Activated gamma-delta T cell treated with Interleukin-2 at 50 U/mL for 16 hours (primary cell): ENCODE data around the gene FTL.

Source experiments
- DNase-seq: peaks from one replicate; pipeline ENCODE4 v3.0.0-alpha.2; 2020

The FTL gene

DNA sequence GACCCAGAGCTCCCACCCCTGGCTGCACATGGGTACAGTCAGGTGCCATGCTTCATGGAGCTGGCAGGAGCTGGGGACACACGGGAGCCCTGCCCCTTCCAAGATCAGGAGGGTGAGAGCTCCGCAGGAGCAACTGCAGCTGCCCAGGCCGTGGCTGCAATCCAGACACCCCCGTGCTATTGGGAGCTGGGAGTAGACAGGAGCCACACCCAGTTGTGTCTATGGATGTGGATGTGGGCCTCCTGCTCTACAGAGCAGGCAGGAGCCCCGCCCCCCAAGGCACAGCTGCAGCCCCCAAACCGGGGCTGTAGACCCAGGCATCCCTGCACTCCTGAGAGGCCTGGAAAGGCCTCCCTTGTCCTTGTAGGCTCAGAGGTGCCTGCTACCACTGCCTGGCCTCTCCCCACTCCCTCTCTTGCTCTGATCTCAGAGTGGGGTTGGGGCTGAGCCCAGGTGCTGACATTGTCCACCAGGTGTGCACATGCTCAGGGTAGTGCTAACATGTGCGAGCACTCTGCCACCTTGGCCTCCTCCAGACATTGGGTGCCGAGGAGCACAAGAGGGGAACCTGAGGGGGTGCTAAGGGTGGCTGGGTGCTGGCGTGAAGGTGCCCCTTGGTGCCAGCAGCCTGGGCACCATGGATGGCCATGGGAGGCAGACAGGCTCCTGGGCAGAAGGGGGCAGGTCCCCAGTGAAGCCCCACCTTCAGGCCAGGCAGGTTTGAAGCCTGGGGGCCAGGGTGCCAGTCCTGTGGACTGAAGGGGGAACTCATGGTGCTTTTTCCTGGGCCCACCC lies 18.4 kb upstream of the FTL start:
- no peak for DNase-seq

DNA sequence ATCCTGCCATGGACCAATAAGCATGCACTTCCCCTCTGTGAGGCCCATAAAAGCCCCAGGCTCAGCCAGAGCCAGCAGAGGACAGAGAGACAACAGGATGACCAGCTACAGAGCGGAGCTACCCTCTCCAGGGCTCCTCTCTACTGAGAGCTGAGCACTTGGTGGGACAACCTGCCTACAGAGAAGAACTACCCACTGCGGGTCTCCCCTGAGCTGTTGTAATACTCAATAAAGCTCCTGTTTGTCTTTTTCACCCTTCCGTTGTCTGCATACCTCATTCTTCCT lies 17.9 kb upstream of the FTL start:
- no peak for DNase-seq

DNA sequence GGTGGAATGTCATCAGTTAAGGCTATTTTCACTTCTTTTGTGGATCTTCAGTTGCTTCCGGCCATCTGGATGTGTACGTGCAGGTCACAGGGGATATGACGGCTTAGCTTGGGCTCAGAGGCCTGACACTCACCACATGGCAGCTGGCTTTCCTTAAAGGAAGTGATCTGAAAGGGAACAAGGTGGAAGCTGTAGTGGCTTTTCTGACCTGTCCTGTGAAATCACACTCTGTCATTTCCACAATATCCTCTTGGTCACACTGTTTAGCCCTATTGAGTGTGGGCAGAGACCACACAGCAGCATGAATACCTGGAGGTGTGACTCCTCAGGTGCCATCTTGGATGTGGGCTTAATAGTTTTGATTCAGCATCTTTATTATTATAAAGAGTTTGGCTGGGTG lies 14.9 kb upstream of the FTL start:
- no peak for DNase-seq

DNA sequence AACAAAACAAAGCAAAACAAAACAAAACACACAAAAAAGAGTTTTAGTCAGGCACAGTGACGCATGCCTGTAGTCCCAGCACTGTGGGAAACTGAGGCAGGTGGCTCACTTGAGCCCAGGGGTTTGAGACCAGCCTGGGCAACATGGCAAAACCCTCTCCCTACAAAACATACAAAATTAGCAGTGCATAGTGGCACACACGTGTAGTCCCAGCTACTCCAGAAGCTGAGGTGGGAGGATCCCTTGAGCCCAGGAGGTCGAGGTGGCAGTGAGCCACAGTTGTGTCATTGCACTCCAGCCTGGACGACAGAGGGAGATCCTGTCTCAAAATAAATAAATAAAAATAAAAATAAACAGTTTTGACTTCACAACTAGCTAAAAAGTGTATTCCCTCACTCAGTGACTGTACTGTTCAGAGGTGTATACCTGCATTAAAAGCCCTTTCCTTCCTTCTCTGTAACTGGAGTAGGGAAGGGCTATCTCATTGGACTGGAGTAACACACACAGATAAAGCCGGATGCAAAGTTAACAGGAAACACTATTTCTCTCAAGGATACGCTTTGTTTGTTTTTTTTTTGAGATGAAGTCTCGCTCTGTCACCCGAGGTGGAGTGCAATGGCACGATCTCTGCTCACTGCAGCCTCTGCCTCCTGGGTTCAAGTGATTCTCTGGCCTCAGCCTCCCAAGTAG lies 14.1 kb upstream of the FTL start:
- DNase-seq, result no peak

DNA sequence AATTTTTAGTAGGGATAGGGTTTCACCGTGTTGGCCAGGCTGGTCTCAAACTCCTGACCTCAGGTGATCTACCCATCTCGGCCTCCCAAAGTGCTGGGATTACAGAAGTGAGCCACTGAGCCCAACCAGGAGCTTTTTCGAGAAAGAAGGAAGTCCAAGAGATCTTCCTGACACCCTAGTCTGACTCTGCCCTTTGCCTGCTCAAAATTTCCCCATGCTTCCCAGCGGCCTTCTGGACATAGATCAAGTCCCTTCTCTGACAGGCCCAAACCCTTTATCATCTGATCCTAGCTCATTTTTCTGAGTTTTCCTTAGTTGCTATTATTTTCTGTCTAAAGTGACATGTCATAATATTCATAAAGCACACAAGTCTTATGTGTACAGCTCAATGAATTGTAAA lies 12.0 kb upstream of the FTL start:
- DNase-seq, result no peak

DNA sequence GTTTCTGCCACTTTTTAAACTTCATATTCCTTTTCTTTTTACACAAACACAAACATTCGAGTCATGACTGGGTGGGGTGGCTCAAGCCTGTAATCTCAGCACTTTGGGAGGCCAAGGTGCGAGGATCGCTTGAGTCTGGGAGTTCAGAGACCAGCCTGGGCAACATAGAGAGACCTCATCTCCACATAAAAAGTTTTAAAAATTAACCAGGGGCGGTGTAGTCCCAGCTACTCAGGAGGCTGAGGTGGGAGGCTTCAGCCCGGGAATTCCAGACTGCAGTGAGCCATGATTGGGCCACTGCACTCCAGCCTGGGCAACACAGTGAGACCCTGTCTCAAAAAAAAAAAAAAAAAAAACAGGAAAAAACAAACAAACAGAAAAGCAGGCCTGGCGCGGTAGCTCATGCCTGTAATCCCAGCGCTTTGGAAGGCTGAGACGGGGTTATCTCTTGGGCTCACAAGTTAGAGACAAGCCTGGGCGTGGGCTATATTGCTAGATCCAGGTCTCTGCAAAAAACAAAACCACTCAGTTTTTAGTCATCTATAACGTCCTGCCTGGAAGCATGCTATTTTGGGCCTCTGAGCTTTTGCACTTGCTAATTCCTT lies 11.0 kb upstream of the FTL start:
- DNase-seq, result no peak

DNA sequence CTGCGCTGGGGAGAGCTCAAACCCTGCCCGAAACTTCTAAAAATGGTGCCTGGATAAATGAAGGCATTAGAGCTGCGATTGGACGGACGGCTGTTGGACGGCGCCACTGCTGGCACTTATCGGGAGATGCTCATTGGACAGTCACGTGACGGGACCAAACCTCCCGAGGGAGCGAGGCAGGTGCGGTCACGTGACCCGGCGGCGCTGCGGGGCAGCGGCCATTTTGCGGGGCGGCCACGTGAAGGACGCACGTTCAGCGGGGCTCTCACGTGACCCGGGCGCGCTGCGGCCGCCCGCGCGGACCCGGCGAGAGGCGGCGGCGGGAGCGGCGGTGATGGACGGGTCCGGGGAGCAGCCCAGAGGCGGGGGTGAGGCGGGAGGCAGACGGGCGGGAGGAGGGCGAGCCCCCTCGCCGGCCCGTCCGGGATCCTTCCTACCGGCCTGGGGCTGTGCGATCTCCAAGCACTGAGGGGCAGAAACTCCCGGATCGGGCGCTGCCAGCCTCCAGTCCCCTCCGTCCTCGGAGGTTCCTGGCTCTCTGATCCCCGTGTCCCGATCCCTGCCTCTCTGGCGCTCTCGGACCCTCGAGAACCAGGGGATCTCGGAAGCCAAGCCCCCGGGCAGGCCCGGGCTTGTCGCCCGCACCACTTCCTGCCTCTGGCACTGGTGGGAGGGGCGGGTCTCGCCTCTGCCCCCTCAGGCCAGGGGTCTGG lies 10.4 kb upstream of the FTL start, which contains the start of gene BAX:
Gene BAX, plus strand, starts transcription at position 281 of the 713 bp plus-strand sequence. Its CDS starts 54 bp downstream, at position 335.
- peak; percentile 79 for DNase-seq

DNA sequence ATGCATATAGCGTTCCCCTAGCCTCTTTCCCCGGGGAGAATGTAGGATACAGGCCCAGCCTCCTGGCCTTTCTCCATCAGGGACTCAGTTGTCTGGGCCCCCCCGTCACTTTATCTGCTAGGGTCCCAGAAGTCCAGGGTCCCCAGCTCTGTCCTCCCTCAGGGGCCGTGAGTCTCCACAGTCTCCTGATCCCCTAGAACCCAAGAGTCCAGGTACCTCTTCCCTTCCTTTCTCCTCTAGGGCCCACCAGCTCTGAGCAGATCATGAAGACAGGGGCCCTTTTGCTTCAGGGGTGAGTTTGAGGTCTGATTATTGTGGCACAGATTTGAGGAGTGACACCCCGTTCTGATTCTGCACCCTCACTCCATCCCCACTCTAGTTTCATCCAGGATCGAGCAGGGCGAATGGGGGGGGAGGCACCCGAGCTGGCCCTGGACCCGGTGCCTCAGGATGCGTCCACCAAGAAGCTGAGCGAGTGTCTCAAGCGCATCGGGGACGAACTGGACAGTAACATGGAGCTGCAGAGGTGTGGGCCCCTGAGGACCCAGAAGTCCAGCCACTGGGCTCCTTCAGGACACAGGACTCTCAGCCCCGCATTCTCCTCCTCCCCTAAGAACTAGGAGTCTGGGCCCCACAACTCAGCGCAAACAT lies 9.7 kb upstream of the FTL start:
- no peak for DNase-seq

DNA sequence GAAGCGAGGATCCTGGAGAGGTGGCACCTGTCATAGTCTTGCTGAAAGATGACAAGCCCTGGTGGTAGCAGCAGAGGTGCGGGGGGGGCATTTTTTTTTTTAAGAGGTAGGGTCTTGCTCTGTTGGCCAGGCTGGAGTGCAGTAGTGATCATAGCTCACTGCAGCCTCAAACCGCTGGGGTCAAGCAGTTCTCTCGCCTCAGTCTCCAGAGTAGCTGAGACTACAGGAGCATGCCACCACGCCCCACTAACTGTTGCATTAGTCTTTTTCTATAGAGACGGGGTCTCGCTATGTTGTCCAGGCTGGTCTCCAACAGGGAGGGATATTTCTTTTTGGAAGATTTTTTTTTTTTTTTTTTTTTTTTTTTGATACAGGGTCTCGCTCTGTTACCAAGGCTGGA lies 7.1 kb upstream of the FTL start:
- no peak for DNase-seq

DNA sequence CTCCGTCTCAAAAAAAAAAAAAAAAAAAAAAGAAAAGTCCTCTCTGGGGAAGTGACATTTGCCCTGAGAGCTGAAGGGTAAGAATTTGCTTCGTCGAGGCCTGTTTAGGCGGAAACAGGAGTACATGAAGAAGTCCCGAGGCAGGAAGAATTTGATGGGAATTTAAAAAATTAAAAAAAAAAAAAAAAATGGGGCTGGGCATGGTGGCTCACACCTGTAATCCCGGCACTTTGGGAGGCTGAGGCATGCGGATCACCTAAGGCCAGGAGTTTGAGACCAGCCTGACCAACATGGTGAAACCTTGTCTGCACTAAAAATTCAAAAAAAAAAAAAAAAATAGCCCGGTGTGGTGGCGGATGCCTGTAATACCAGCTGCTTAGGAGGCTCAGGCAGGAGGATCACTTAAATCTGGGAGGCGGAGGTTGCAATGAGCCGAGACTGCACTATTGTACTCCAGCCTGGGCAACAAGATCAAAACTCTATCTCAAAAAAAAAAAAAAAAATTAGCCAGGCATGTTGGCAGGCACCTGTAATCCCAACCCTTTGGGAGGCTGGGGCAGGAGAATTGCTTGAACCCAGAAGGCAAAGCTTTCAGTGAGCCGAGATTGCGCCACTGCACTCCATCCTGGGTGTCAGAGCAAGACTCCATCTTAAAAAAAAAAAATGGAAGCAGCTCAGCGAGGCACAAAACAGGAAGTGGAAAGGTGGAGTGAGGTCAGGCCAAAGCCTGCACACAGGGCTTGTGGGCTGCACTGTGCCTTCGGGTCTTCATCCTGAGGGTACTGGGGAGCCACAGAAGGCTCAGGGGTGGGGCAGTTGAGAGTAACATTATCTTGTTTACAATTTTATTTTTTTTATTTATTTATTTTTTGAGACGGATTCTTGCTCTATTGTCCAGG lies 5.5 kb upstream of the FTL start:
- no peak for DNase-seq

DNA sequence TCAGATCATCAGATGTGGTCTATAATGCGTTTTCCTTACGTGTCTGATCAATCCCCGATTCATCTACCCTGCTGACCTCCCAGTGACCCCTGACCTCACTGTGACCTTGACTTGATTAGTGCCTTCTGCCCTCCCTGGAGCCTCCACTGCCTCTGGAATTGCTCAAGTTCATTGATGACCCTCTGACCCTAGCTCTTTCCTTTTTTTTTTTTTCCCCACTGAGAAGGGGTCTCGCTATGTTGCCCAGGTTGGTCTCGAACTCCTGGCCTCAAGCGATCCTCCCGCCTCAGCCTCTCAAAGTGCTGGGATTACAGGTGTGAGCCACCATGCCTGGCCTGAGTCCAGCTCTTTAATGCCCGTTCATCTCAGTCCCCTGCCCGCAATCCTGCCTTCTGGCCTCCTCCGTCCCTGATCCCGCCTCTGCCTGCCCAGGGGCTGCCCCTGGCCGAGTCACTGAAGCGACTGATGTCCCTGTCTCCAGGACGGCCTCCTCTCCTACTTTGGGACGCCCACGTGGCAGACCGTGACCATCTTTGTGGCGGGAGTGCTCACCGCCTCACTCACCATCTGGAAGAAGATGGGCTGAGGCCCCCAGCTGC lies 4.0 kb upstream of the FTL start:
- no peak for DNase-seq

DNA sequence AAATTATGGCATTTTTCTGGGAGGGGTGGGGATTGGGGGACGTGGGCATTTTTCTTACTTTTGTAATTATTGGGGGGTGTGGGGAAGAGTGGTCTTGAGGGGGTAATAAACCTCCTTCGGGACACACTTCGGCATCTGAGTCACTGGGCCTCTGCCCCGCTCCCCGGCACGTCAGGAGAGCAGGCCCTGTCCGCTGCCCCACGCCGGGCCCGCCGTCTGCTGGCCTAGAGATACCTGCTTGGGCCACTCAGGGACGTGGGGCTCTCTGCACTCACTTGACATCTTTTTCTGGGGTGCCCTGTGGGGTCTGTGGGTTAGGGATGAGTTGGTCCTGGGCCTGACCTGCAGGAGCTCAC lies 3.5 kb upstream of the FTL start:
- no peak for DNase-seq

DNA sequence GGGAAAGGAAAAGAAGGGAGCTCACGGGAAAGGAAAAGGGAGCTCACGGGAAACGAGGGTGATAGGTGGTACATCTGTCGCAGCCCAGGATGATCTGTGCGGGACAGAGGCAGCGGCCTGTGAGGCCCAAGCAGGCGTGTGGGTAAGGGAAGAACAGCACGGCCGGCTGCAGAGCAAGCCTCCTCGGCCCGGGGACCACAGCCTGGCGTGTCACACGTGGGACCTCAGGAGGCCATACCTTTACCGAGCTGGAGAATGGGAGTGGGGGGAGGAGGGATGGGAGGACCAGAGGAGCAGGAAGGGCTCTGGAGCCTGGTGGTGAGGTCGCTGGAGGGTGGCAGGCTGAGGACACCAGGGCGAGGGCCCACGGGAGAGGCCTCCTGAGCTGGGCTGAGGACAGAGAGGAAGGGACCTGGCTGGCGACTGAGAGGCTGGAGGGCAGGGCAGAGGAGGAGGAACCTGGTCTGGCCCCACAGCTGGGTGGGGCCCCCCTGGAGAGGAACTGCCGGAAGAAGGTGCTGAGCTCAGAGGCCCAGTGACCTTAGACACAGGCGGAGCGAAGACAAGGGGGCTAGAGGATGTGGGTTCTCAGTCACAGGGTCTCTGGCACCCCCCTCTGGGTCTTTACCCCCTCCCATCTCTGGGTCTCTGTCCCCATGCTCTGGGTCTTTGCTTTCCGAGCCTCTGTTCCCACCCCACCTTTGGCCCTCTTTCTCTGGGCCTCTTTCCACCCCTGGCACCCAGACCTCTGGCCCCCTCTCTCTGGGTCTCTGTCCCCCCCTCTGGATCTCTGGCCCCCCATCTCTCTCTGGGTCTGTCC lies 2.9 kb upstream of the FTL start:
- peak; percentile 34 for DNase-seq

DNA sequence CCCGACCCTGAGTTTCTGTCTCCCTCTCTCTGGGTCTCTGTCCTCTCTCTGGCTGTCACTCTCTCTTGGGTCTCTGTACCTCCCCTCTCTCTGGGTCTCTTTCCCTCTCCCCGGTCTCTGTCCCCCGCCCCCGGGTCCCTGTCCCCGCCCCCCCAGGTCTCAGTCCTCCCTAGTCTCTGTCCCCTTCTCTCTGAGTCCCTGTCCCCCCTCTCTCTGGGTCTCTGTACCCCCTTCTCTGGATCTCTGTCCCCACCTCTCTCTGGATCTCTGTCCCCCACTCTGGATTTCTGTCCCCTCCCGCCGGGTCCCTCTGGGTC lies 2.3 kb upstream of the FTL start:
- DNase-seq, result no peak

DNA sequence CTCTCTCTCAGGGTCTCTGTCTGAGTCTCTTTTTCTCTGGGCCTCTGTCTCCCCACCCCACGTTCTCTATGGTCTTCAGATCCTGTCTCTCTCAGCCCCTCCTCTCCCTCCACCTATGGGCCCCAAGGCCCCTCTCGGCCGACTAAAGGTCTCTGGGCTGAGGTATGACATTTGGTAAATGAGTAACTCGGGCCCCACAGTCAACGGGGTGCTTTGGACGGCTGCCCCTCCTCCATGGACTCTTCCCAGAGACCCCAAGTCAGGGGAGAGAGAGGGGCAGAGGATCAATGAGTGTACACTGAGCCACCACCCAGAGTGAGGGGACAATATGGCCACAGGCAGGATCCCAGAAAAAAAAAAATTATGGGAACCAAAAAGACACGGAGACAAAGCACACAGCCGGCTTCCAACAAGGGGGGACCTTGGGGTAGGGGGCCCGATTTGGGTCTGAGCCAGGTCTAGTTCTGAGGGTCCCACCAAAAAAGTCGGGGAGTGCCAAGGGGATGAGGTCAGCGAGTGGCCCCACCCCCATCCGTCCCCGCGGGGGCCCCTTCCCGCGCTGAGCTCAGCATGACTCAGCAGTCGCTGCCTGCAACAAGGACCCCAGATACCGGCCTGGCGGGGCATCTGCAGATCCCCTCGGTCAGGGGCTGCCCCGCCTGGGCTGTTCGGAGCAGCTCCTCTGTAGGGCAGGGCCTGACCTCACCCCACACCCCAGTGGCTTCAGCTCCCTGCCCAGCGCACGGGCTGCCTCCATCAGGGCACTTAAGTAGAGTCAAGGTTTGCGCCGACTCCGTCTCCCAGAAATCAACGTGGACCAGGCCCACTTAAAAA lies 1.5 kb upstream of the FTL start:
- DNase-seq, result peak; percentile 60

DNA sequence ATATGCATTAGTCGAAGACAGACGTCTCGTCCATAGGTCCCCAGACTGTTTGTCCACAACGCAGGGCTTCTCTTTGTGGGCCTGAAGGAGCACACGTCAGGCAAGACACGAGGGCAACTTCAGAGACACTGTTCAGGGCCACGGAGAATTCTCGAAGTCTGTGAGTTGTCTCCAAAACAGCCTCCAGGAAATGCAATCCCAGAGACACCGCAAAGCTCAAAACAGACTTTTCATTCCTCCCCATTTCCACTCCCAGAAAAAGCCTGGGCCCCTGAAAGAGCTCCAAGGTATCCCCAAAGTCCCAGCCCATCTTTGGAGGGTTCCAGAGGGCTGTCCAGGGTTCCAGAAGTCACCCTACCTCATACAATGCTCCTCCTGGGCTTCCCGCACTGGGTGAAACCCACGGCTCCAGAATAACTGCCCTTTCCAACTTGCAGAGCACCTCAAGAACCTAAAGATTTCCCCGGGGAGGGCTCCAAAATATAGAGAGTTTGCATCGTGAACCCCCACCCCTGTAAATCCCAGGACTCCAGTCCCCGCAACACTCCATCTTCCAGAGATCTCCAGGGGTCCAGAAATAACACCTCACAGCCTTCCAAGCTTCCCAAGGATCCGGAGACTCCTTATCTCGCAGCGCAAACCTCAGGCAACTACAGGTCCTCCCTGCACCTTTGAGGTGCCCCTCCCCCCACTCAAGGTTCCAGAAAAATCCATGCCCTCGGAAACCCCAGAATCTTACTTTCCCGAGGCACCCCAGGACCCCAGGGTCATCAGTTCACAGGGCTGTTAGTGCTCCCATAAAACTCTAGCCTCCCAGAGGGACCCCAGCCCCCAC lies 687 bp upstream of the FTL start:
- DNase-seq, result no peak

DNA sequence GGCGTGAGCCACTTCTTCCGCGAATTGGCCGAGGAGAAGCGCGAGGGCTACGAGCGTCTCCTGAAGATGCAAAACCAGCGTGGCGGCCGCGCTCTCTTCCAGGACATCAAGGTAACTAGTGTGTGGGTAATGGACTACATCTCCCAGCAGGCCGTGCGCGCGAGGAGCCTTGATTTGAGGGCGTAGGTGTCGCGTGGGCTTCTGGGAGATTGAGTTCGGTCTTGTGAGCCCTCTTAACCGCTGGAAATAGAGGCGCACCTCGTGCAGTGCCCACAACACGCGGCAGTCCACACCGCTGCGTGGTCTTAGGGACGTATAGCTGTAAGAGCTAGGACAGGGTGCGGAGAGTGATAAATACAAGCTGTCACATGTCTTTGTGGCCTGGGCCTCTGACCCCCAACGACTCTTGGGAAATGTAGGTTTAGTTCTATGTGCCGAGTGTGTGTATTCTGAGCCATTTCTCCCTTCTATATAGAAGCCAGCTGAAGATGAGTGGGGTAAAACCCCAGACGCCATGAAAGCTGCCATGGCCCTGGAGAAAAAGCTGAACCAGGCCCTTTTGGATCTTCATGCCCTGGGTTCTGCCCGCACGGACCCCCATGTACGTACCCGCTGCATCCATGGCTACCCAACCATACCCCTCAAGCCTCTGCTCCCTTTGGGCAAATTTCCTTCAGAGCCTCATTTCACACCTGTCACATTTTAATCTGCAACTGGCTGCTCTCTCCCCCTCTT lies 864 bp downstream of the FTL start:
- peak; percentile 84 for DNase-seq
